Measurements from ENCODE around the gene NOC2L. TPM values are rescaled to one million over a fixed set of nuclear protein-coding genes. Genes with fewer than 3 reads are reported as not detected.

NOC2L gene
- total RNA-seq, 2 experiments from 2014 or later = 50.2 to 52.0 TPM

GRCh38 chr1:969260-969855 lies 10.3 kb upstream of the NOC2L start:
- intact Hi-C loops (cut with DNase I, micrococcal nuclease) = no loop called here
- H3K27me3 ChIP-seq (ENCODE audit: control insufficient read depth in 1 of 2, insufficient read depth in 2 of 2, low read length in 2 of 2) = peaks cover 16 to 21% of the 10 kb centered on the region in 2 experiments

DNA sequence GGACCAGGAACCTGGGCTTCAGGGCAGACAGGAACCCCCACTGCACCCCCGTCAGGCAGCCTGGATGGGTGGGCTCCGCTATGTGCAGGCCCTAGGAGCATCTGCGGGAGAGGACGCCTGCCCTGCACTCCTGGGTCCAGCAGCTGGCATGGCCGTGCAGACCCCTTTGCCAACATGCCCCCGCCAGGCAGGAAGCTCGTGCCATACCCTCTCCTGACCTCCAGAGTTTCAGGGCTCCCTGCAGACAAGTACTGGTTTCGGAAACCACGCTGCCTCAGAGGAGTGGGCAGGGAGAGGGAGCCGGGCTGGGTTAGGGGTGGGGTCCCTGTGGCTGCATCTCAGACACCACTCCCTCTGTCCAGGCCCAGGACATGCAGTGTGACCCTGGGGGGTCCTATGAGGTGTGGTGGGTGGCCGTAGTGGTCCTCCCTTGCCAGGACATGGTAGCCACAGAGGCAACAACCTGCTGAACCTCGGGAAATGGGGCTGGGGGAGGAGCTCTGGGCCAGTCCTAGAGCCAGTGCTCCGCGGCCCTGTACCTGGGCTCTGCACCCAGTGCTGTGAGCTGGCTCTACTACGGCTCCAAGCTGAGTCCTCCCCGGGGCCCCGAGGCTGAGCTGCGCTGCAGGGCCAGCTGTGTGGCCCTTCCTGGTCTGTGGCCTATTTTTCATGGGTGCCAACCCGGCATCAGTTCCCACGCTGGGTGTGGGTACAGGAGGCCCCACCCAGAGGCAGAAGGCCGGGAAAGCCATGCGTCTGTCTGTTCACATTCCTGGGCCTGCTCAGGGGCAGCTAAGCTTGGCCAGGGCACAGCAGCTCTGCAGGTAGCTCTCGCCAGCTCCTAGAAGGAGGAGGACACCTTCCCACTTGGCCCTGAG lies 8.6 kb upstream of the NOC2L start:
- intact Hi-C loops (cut with DNase I, micrococcal nuclease) = no loop called here
- POLR2A ChIA-PET = interaction anchor here (0.9 to 1.1 kb wide), 2 partner anchors 9 to 98 kb away, joined by 3 to 6 read pairs; no protein-coding TSS in a partner anchor
- Mint-ChIP-seq H3K27me3 (peaks cover 17% of the 10 kb centered on the region), H3K36me3 (ENCODE audit: low read depth) (no peaks in the 10 kb centered on the region), H3K9me3 (no peaks in the 10 kb centered on the region), H3K4me3 (peak overlapping the region; percentile 45), H3K4me1 (ENCODE audit: low read depth) (no peaks in the 10 kb centered on the region), H3K27ac (no peak overlapping the region)
- CTCF ChIA-PET = interaction anchor here (1.0 to 1.1 kb wide), 2 partner anchors 63 to 155 kb away, joined by 3 read pairs; no protein-coding TSS in a partner anchor
- H3K27me3 ChIP-seq (ENCODE audit: control insufficient read depth in 1 of 2, insufficient read depth in 2 of 2, low read length in 2 of 2) = peaks cover 15 to 16% of the 10 kb centered on the region in 2 experiments
- peaks cover 0 to 6% of the 10 kb centered on the region in 2 experiments for H3K9me3 ChIP-seq (ENCODE audit: control insufficient read depth in 1 of 2, insufficient read depth in 1 of 2, low read length in 2 of 2)
- peaks cover 20% of the 10 kb centered on the region for H3K4me1 ChIP-seq (ENCODE audit: insufficient read depth, low read length)
- H3K36me3 ChIP-seq (ENCODE audit: insufficient read depth, low read length) = no peaks in the 10 kb centered on the region
- ATAC-seq (ENCODE audit: poor library complexity) = no peak
- no peak for DNase-seq
- no peak overlapping the region for H3K27ac ChIP-seq (ENCODE audit: low read depth in 1 of 2, low read length in 2 of 2)
- H3K4me3 ChIP-seq (ENCODE audit: low read length) = no peak overlapping the region
- no peak for TF ChIP-seq CTCF (IDR thresholded peaks at IDR 0.05)

More at GRCh38 chr1:969260-969855, 10.3 kb upstream of the NOC2L start:
- ChIA-PET POLR2A (no interaction called here), CTCF (no interaction called here)
- Histone ChIP-seq H3K4me1 (ENCODE audit: insufficient read depth, low read length) (peaks cover 20% of the 10 kb centered on the region), H3K9me3 (ENCODE audit: control insufficient read depth in 1 of 2, insufficient read depth in 1 of 2, low read length in 2 of 2) (peaks cover 0 to 10% of the 10 kb centered on the region in 2 experiments), H3K27ac (ENCODE audit: low read depth in 1 of 2, low read length in 2 of 2) (no peak overlapping the region), H3K4me3 (ENCODE audit: low read length) (no peak overlapping the region), H3K36me3 (ENCODE audit: insufficient read depth, low read length) (no peaks in the 10 kb centered on the region)
- no peak for TF ChIP-seq CTCF (IDR thresholded peaks at IDR 0.05)
- peak in 1 of 14 experiments; percentile 4 for DNase-seq
- Mint-ChIP-seq H3K27me3 (peaks cover 22% of the 10 kb centered on the region), H3K27ac (no peak overlapping the region), H3K4me3 (peak overlapping the region; percentile 65), H3K9me3 (no peaks in the 10 kb centered on the region), H3K4me1 (ENCODE audit: low read depth) (no peaks in the 10 kb centered on the region), H3K36me3 (ENCODE audit: low read depth) (no peaks in the 10 kb centered on the region)
- ATAC-seq (ENCODE audit: poor library complexity) = no peak

DNA sequence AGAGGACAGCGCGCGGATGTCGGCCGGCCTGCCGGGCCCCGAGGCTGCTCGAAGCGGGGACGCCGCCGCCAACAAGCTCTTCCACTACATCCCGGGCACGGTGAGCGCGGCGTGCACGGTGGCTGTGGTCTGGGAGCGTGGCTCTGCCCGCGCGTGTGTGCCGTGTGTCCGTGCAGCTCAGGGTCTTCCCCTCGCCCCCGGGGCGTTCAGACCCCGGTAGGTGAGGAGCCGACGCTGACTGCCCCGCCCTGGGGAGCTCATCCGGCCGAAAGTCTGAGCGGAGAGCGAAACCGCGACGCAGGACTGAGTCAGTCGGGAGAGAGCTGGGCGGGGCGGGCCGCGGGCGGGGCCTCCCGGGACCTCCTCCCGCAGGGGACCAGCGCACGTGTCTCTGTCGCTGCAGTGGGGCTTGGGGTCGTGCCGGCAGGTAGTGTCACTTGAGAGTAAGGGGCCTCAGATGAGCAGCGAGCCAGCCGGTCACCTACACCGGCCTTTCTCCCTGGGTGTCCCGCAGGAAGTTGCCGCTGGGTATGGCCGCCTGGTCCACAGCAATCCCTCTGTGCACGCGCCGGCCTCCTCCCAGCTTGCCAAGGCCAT lies 7.7 kb upstream of the NOC2L start:
- no peaks in the 10 kb centered on the region for H3K9me3 Mint-ChIP-seq
- H3K4me3 Mint-ChIP-seq = peak overlapping the region; percentile 78
- no peak overlapping the region for H3K27ac Mint-ChIP-seq
- Histone ChIP-seq H3K36me3 (ENCODE audit: insufficient read depth, low read length) (no peaks in the 10 kb centered on the region), H3K4me3 (ENCODE audit: low read length) (peak overlapping the region; percentile 67), H3K27ac (ENCODE audit: low read depth in 1 of 2, low read length in 2 of 2) (no peak overlapping the region), H3K9me3 (ENCODE audit: control insufficient read depth in 1 of 2, insufficient read depth in 1 of 2, low read length in 2 of 2) (peaks cover 0 to 6% of the 10 kb centered on the region in 2 experiments), H3K27me3 (ENCODE audit: control insufficient read depth in 1 of 2, insufficient read depth in 2 of 2, low read length in 2 of 2) (peaks cover 9 to 14% of the 10 kb centered on the region in 2 experiments), H3K4me1 (ENCODE audit: insufficient read depth, low read length) (peaks cover 23% of the 10 kb centered on the region)
- CTCF ChIA-PET = interaction anchor here (0.8 to 1.2 kb wide), 5 partner anchors 26 to 156 kb away, joined by 3 to 4 read pairs (median 3); no protein-coding TSS in a partner anchor
- peaks cover 17% of the 10 kb centered on the region for H3K27me3 Mint-ChIP-seq
- DNase-seq = peak; percentile 50 to 93 (median 82)
- ATAC-seq (ENCODE audit: poor library complexity) = peak; percentile 93
- H3K4me1 Mint-ChIP-seq (ENCODE audit: low read depth) = no peaks in the 10 kb centered on the region
- TF ChIP-seq CTCF (IDR thresholded peaks at IDR 0.05) = no peak
- no peaks in the 10 kb centered on the region for H3K36me3 Mint-ChIP-seq (ENCODE audit: low read depth)
- intact Hi-C loops (cut with DNase I, micrococcal nuclease) = no loop called here
- POLR2A ChIA-PET = interaction anchor here (0.9 to 1.1 kb wide), 4 partner anchors 10 to 265 kb away, joined by 3 to 6 read pairs (median 4); partner anchors contain the start of gene B3GALT6
